ENCODE data around the gene NALF2.

NALF2 gene

GRCh38 chrX:69531031-69531755, 27.1 kb downstream of the NALF2 start:
- no peak for DNase-seq

- DNase-seq, result no peak
Measured at GRCh38 chrX:69535661-69536060, 31.5 kb downstream of the NALF2 start.

- peak; percentile 77 for DNase-seq
Measured at GRCh38 chrX:69538321-69538876, 34.3 kb downstream of the NALF2 start.

- DNase-seq, result peak; percentile 16
Measured at GRCh38 chrX:69539437-69539836, 35.3 kb downstream of the NALF2 start.

- no peak for DNase-seq
Measured at GRCh38 chrX:69541956-69542355, 37.8 kb downstream of the NALF2 start.

GRCh38 chrX:69543572-69543971, 39.4 kb downstream of the NALF2 start:
- no peak for DNase-seq

GRCh38 chrX:69546417-69546816, 42.3 kb downstream of the NALF2 start:
- no peak for DNase-seq

GRCh38 chrX:69546978-69547377, 42.9 kb downstream of the NALF2 start:
- no peak for DNase-seq

- no peak for DNase-seq
Measured at GRCh38 chrX:69551421-69552009, 47.4 kb downstream of the NALF2 start.

- DNase-seq, result no peak
Measured at GRCh38 chrX:69552512-69552911, 48.4 kb downstream of the NALF2 start.

All from activated CD4-positive, alpha-beta T cell treated with anti-CD3 and anti-CD28 coated beads, Interleukin-10, Interleukin-2, amounts not matched to agents 100 ng/mL and 50 ng/mL, durations not matched to agents 16 hours and 8 hours (primary cell).